Measurements from ENCODE around the gene FECH.
A peak's percentile ranks its signal among the peaks of the same experiment; 100 is the strongest.

The FECH gene

GRCh38 chr18:57579934-57580333 is 6.6 kb downstream of the FECH start:
- peak; percentile 15 for DNase-seq

GRCh38 chr18:57576316-57576715 is 10.2 kb downstream of the FECH start:
- no peak for DNase-seq

DNA sequence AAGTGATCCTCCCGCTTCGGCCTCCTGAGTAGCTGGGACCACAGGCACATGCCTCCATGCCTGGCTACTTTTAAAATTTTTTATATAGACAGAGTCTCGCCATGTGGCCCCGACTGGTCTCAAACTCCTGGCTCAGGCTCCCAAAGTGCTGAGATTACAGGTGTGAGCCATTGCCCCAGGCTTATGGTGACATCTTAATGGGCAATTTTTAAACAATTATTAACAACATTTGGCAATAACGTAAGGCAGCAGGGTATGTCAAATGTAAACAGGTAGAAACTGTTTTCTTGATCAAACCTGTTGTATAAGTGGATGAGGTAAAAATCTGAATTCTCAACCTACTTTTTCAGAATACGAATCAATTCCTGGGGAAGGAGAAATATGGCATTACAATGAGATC is 11.0 kb downstream of the FECH start:
- no peak for DNase-seq

DNA sequence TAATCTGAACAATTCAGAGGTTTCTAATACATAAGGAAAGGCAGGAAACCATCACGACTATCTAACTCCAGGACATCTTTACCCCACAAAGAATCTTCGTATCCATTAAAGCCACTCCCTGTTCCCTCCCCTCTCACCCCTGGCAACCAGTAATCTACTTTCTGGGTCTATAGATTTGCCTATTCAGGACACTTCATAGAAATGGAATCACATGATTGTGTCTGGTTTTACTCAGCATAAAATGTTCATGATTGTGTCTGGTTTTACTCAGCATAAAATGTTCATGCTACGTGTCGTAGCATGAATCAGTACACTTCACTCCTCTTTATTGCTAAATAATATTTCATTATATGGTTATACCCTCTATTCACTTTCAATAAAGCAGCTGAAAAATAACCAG is 11.6 kb downstream of the FECH start:
- DNase-seq: no peak

DNA sequence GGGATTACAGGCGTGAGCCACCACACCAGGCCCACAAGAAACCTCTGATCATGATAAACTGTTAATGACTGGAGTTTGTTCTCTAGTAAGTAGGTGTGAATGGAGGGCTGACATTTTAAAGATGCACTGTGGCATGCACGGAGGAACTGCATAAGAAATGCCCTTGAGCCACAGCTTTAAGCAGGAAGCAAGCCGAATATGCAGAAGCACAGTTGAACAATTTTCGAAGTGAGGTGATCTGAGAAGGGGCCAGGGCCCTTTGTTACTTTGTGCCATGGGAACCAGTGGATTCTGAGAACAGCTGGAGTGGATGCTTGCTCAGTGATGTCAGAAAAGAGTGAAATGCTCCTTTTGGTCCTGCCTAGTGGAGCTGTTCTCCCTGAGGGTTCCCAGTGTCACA is 16.3 kb downstream of the FECH start:
- no peak for DNase-seq

- no peak for DNase-seq
Measured at GRCh38 chr18:57569133-57569532, 17.4 kb downstream of the FECH start.

DNA sequence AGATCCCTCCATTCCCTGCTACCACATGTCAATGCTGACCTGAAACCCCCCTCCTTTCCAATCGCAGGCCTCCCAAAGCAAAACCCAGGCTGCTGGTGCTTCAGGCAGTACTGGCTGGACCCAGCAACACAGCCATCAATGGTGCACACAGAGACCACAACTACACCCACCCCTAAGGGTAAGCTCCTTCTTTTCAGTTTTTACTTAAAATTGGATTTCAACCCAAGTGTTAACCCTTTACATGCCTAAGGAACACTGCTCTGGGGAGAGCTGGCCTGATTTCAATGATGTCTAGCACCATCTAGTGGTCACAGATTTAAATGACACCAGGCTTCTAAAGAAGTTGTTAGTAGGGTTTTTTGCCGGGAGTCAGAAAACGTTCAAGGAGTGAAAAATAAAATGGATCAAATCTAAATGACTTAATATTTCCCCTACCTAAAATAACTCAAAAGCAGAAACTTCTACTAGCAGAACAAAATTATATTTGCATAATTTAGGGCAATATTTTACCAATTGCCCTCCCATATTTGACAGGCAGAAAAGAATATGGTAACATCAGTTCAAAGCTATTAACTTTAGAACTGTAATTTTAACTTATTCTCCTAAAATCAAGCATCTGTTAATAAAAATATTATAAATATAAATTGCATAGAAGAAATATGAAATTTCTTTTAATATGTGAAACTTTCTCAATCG is 24.6 kb downstream of the FECH start:
- DNase-seq: no peak

DNA sequence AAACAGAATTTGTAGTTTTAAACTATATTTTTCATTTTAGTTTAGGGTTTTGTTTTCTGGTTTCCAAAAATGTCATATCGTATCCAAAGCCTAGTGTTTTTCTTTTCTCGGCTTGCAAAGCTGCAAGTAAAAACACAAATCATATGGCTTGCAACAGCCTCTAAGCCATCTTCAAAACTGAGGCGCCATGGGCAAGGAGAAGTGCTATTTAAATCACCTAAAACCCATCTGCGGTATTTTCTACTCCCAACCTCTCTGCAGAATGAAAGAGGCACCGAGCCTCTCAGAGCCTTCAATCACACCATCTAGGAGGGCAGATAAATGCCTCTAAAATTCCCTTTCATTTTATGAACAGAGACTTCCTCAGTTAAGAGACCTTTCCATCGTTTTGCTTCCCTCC is 25.2 kb downstream of the FECH start:
- no peak for DNase-seq

GRCh38 chr18:57559314-57559713 is 27.2 kb downstream of the FECH start:
- DNase-seq: no peak

DNA sequence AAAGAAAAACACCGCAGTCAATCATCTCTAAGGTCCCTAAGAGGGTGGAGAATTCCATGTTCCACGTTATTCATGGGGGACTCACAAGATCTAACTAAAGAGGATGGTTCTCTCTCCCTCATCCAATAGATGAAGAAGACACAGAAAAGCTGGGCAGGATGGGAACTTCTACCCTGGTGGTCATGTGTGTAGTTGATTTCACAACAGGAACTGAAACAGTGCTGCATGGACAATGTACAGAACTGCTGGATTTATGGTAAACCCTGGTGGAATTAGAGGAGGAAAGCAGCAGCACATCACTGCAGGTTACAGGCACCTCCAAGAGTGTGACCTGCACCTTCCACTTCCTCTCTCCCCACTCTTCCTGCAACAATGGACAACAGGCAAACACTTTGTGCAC is 31.4 kb downstream of the FECH start:
- DNase-seq: no peak

- no peak for DNase-seq
Measured at GRCh38 chr18:57550510-57550909, 36.0 kb downstream of the FECH start.

- DNase-seq: no peak
Measured at GRCh38 chr18:57547260-57547659, 39.2 kb downstream of the FECH start.

- no peak for DNase-seq
Measured at GRCh38 chr18:57544936-57545660, 41.4 kb downstream of the FECH start.

GRCh38 chr18:57543560-57543959 is 42.9 kb downstream of the FECH start:
- DNase-seq: peak; percentile 4

DNA sequence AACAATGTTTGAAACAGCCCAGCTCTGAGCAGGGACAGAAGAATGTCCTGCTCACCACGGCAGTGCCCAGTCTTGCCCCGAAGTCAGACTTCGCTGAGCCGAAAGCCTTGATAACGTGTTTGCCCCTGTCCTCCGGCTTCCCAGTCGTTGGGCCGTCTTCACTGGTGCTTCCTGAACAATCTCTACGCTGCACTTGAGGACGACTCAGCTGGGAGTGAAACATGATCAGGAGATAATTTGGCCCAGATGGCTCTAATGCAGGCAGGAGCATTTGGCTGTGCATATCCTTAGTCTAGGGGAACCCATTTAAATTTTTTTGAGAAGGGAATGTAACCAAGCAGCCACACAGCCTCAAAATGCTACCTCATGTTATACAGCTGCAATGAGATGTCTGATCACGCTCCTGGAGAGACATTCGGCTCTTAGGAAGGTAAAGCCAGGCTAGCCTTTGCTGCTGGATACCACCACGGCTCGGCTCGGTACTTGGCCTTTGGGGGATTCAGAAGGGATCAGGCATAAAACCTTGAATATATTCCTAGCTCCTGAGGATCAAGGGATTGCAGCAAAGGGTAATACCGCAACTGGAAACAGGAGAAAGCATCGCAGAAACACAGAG is 43.6 kb downstream of the FECH start:
- no peak for DNase-seq

DNA sequence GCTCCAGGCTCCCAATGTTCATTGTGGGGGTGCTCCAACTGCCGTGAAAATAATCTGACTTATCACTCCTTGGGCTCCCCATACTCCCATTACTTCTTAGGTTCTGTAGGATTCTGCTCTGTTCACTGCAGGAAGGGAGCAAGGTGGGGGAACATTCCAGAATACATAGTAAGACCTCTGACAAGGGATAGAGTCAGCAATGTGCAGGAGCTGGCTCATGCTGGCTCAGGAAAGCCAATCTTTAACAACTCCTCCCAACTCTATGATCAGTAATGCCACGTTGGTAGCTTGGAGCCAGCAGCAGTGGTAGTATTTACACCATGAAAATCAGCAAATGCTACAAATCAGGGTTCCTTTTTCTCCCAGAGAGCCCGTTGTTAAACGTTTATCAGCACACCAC is 44.4 kb downstream of the FECH start:
- DNase-seq: no peak

DNA sequence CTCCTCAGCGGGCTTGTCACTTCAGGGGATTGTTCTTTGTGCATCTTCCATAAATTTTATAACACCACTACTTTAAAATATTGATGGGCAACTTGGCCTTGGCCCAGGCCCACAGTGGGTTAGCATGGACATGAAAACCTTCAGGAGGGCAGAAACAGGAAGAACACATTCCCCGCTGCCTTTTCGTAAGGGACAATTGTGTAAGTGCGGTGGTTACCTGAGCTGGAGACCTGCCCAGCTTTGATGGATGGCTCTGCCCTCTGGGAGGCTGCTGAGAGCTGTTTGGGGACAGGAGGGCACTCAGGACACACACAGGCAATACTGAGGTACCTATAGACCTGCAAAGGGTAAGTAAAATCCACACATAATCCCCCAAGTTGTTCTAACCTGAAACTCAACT is 46.8 kb downstream of the FECH start:
- DNase-seq: no peak

- no peak for DNase-seq
Measured at GRCh38 chr18:57538614-57539013, 47.9 kb downstream of the FECH start.

DNA sequence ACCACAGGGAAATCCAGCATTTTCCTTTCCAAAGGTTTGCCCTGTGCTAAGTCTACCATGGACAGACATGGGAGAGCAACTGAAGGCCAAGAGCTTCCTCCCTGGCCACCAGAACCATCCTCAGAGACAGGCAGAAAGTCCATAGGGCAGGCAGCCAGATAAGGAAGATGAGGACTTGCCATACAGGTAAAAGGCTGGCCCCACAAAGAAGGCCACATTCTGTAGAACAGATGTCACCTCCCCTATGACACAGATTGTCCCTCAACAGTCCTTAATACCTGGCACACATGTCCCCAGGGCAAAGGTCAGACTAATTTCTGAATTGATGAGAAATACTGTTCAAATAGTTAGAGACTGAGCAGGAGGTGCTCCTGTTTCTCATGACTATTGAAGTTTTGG is 52.0 kb downstream of the FECH start:
- no peak for DNase-seq

DNA sequence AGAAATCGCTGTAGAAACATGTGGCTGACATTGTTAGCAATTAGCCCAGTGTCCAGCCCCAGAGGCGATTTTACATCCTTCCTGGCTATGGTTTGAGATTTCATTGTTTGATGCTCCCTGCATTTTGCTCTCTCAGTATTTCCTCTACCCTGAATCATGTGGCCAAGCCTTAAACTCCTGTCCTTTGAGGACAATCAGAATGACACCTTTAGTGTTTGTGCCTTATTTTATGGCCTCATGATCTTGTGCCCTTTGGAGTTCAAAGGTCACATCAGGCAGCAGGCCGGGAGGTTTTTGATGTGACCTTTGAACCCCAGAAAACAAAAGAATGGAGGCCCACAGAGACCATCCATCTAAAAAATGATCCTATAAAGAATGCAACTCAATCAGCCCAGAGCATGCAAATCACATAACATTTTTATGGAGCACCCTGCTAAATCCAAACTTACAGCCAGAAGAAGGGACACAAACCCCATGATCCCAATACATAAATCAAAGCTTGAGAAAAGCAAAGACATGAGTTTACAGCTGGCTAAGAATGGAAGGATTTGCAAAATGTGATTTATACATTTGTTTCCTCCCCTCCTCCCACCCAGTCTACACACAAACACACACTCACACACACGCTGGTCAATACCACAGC is 52.5 kb downstream of the FECH start:
- no peak for DNase-seq

DNA sequence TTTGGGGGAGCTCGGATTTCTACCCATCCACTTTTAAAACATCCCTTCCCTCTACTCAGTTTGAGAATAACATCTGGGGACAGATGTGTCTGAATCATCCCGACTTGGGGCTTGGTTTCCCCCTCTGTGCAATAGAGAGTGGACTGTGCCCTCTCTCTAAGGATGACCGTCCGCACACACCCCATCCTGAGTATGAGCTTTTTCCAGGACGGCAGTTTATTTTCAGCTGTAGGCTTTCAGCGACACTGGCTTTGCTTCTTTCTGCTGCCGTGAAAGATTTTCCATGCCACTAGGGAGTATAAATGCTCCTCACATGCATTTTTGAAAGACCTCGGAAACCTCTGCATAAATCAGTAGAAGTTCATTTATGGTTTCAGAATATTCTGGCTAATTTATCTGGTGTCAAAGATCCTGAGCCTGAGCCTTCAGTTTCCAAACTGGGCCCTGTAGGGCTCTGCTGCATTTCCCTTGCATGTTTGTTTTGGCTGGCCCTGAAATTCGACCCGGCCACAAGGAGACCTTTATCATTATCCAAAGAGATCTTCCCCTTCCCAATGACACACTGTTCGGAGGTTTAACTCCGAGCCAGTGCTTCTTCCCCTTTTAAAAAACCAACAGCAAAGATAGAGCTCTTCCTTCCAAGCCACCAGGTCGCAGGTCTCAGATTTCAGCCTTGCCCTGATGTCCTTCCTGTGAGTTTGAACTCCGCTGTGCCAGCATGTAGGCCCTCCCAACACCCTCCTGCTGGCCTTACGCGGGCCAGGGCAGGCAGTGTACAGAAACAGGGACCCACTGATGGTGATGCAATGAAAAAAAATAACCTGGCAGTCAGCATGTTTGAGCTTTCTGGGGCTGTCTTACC is 53.3 kb downstream of the FECH start:
- no peak for DNase-seq

- DNase-seq: no peak
Measured at GRCh38 chr18:57529151-57529550, 57.4 kb downstream of the FECH start.

All from DMS79 (cell line).